Measurements from ENCODE around the gene SPSB4.
"Not testable (repeated sequence)": the region's sequence is repeated elsewhere in the genome, so short reads cannot be mapped to it uniquely, and the experiment has no call there.

SPSB4 gene

GRCh38 chr3:141106842-141107241 lies 55.7 kb downstream of the SPSB4 start:
- TF ChIP-seq, protein P1, sequence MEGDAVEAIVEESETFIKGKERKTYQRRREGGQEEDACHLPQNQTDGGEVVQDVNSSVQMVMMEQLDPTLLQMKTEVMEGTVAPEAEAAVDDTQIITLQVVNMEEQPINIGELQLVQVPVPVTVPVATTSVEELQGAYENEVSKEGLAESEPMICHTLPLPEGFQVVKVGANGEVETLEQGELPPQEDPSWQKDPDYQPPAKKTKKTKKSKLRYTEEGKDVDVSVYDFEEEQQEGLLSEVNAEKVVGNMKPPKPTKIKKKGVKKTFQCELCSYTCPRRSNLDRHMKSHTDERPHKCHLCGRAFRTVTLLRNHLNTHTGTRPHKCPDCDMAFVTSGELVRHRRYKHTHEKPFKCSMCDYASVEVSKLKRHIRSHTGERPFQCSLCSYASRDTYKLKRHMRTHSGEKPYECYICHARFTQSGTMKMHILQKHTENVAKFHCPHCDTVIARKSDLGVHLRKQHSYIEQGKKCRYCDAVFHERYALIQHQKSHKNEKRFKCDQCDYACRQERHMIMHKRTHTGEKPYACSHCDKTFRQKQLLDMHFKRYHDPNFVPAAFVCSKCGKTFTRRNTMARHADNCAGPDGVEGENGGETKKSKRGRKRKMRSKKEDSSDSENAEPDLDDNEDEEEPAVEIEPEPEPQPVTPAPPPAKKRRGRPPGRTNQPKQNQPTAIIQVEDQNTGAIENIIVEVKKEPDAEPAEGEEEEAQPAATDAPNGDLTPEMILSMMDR (IDR thresholded peaks at IDR 0.05; ENCODE audit: low read depth, low read length): no peak
- DNase-seq (ENCODE audit: extremely low read depth, low read depth): no peak

- TF ChIP-seq, protein P1 (IDR thresholded peaks at IDR 0.05; ENCODE audit: low read depth, low read length): no peak
- DNase-seq (ENCODE audit: extremely low read depth, low read depth): no peak
Measured at GRCh38 chr3:141108039-141108438, 56.9 kb downstream of the SPSB4 start.

GRCh38 chr3:141109751-141110150 lies 58.6 kb downstream of the SPSB4 start:
- TF ChIP-seq, protein P1 (IDR thresholded peaks at IDR 0.05; ENCODE audit: low read depth, low read length): no peak
- DNase-seq (ENCODE audit: extremely low read depth, low read depth): no peak

GRCh38 chr3:141110322-141110721 lies 59.2 kb downstream of the SPSB4 start:
- no peak for DNase-seq (ENCODE audit: extremely low read depth, low read depth)
- TF ChIP-seq, protein P1 (IDR thresholded peaks at IDR 0.05; ENCODE audit: low read depth, low read length): no peak

DNA sequence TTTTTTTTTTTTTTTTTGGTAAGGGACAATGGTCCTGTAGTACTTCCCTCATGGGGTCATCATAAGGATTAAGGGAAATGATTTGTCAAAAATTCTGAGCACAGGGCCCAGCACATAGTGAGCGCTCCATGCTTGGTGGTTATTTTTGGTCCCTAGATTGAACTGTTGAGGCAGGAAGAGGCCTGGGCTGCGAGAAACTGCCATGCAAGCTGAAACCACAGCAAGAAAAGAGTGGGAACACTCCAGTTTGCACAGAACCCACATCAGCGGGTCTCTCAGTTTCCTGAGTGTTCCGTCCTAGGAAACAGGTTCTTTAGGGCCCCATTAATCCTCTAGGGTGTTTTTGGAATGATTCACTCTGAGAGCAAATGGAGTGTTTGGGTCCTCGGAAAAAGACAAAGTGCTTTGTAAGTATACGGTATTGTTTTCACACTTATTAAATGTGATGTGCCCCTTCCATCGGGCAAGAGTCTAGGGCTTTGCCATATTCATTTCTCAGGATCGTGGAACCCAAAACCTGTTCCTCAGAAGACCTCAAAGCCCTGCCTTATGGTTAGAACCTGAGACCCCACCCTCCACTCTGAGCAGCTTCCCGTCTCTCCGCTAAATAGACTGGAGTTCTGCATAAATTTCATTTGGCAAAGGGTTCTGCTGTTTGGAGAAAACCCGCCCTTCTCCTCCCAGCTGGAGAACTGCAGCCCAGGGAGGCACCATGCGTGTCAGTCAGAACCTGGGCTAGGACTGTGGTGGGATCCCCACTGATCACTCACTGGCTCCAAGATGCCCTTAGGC lies 60.4 kb downstream of the SPSB4 start:
- DNase-seq (ENCODE audit: extremely low read depth, low read depth): no peak
- TF ChIP-seq, protein P1 (IDR thresholded peaks at IDR 0.05; ENCODE audit: low read depth, low read length): no peak

- DNase-seq (ENCODE audit: extremely low read depth, low read depth): no peak
- TF ChIP-seq, protein P1 (IDR thresholded peaks at IDR 0.05; ENCODE audit: low read depth, low read length): no peak
Measured at GRCh38 chr3:141112686-141113297, 61.6 kb downstream of the SPSB4 start.

DNA sequence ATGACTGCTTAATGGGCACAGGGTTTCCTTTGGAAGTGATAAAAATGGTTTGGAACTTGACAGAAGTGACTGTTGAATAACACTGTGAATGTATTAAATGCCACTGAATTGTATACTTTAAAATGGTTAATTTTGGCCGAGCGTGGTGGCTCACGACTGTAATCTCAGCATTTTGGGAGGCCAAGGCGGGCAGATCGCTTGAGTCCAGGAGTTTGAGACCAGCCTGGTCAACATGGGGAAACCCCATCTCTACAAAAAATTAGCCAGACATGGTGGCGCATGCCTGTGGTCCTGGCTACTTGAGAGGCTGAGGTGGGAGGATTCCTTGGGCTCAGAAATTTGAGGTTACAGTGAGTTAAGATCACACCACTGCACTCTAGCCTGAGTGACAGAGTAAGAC lies 62.5 kb downstream of the SPSB4 start:
- DNase-seq (ENCODE audit: extremely low read depth, low read depth): not testable (repeated sequence)

Measured in AG09319 (cell line).